Measurements from ENCODE around the gene EMCN. TPM values are rescaled to one million over a fixed set of nuclear protein-coding genes. Genes with fewer than 3 reads are reported as not detected.

EMCN gene
- total RNA-seq, 1 experiment from 2014 or later: not detected

- H3K27me3 ChIP-seq (ENCODE audit: insufficient read depth, low read depth): no peaks in the 10 kb centered on the region
- H3K4me2 ChIP-seq: no peak overlapping the region
- no peaks in the 10 kb centered on the region for H3F3A ChIP-seq (ENCODE audit: insufficient read depth, low read depth)
- no peaks in the 10 kb centered on the region for H3K79me2 ChIP-seq (ENCODE audit: low read depth)
- CTCF ChIA-PET: no interaction called here
- H3K9me2 ChIP-seq (ENCODE audit: insufficient read depth): no peaks in the 10 kb centered on the region; the same call in 1 of the 2 replicates
- no peaks in the 10 kb centered on the region for H3K36me3 ChIP-seq (ENCODE audit: low read depth)
- BruUV-seq (replicated peaks): no TSS peak
- H2AFZ ChIP-seq: no peak overlapping the region
- TF ChIP-seq CTCF (conservative IDR thresholded peaks at IDR 0.05): no peak
- TF ChIP-seq EZH2 (IDR thresholded peaks at IDR 0.05; ENCODE audit: low read depth): no peak
- no peak for DNase-seq
- POLR2A ChIA-PET (ENCODE audit: unreplicated experiment): no interaction called here
- H3K4me1 ChIP-seq (replicated peaks; ENCODE audit: insufficient read depth): no peaks in the 10 kb centered on the region
- H3K9me3 ChIP-seq (ENCODE audit: insufficient read depth, low read depth): no peaks in the 10 kb centered on the region
- intact Hi-C loops (cut with micrococcal nuclease; ENCODE audit: unreplicated experiment): no loop called here
- H3K27ac ChIP-seq: no peak overlapping the region
- H3K4me3 ChIP-seq: no peak overlapping the region
- H4K20me1 ChIP-seq (ENCODE audit: insufficient read depth): no peaks in the 10 kb centered on the region
These were observed 100.3 kb downstream of the EMCN start for GRCh38 chr4:100417565-100417964.

GRCh38 chr4:100414016-100414790, 103.6 kb downstream of the EMCN start:
- no peak overlapping the region for H3K4me3 ChIP-seq
- DNase-seq: no peak
- no peaks in the 10 kb centered on the region for H4K20me1 ChIP-seq (ENCODE audit: insufficient read depth)
- CTCF ChIA-PET: no interaction called here
- H3K79me2 ChIP-seq (ENCODE audit: low read depth): no peaks in the 10 kb centered on the region
- no peak overlapping the region for H3K27ac ChIP-seq
- BruUV-seq (replicated peaks): no TSS peak
- no peaks in the 10 kb centered on the region for H3K36me3 ChIP-seq (ENCODE audit: low read depth)
- no peak overlapping the region for H2AFZ ChIP-seq
- POLR2A ChIA-PET (ENCODE audit: unreplicated experiment): no interaction called here
- TF ChIP-seq EZH2 (IDR thresholded peaks at IDR 0.05; ENCODE audit: low read depth) (no peak), CTCF (conservative IDR thresholded peaks at IDR 0.05) (no peak)
- H3K9me2 ChIP-seq (ENCODE audit: insufficient read depth): no peaks in the 10 kb centered on the region; the same call in 1 of the 2 replicates
- intact Hi-C loops (cut with micrococcal nuclease; ENCODE audit: unreplicated experiment): no loop called here
- H3F3A ChIP-seq (ENCODE audit: insufficient read depth, low read depth): no peaks in the 10 kb centered on the region
- no peak overlapping the region for H3K4me2 ChIP-seq
- H3K9me3 ChIP-seq (ENCODE audit: insufficient read depth, low read depth): no peaks in the 10 kb centered on the region
- no peaks in the 10 kb centered on the region for H3K27me3 ChIP-seq (ENCODE audit: insufficient read depth, low read depth)
- H3K4me1 ChIP-seq (replicated peaks; ENCODE audit: insufficient read depth): no peaks in the 10 kb centered on the region

- no peak for DNase-seq
- no peaks in the 10 kb centered on the region for H3K9me3 ChIP-seq (ENCODE audit: insufficient read depth, low read depth)
- no TSS peak for BruUV-seq (replicated peaks)
- intact Hi-C loops (cut with micrococcal nuclease; ENCODE audit: unreplicated experiment): no loop called here
- no peaks in the 10 kb centered on the region for H4K20me1 ChIP-seq (ENCODE audit: insufficient read depth)
- H3K27ac ChIP-seq: no peak overlapping the region
- POLR2A ChIA-PET (ENCODE audit: unreplicated experiment): no interaction called here
- H3K9me2 ChIP-seq (ENCODE audit: insufficient read depth): no peaks in the 10 kb centered on the region
- H3K4me3 ChIP-seq: no peak overlapping the region
- CTCF ChIA-PET: no interaction called here
- no peaks in the 10 kb centered on the region for H3F3A ChIP-seq (ENCODE audit: insufficient read depth, low read depth)
- H3K36me3 ChIP-seq (ENCODE audit: low read depth): no peaks in the 10 kb centered on the region
- no peak for TF ChIP-seq EZH2 (IDR thresholded peaks at IDR 0.05; ENCODE audit: low read depth)
- TF ChIP-seq CTCF (conservative IDR thresholded peaks at IDR 0.05): no peak
- no peaks in the 10 kb centered on the region for H3K4me1 ChIP-seq (replicated peaks; ENCODE audit: insufficient read depth)
- H2AFZ ChIP-seq: no peak overlapping the region
- no peaks in the 10 kb centered on the region for H3K27me3 ChIP-seq (ENCODE audit: insufficient read depth, low read depth)
- no peaks in the 10 kb centered on the region for H3K79me2 ChIP-seq (ENCODE audit: low read depth)
- H3K4me2 ChIP-seq: no peak overlapping the region
These were observed 126.0 kb downstream of the EMCN start for GRCh38 chr4:100391863-100392262.

All from PC-9 (cell line).